H1 (cell line): ENCODE data around the gene DCXR. TPM values are rescaled to one million over a fixed set of nuclear protein-coding genes. Genes with fewer than 3 reads are reported as not detected.

ENCODE experiments used
- CTCF ChIA-PET: fragments of 300-600 bp; sonication (Branson Sonifier 250); formaldehyde crosslinking; loops from one replicate; lab custom pipeline; 2021; ENCODE audit not compliant: partially characterized antibody; lab: Charles Lee
- POLR2A ChIA-PET: fragments of 300-600 bp; sonication (Branson Sonifier 250); formaldehyde crosslinking; loops from one replicate; lab custom pipeline; 2021; ENCODE audit warnings: inconsistent platforms; ENCODE audit not compliant: partially characterized antibody; lab: Charles Lee
- DNase-seq, 2 experiments: peaks; one replicate each; pipeline versions ENCODE4 v3.0.0 to v3.0.0-alpha.2; 2010 to 2022; ENCODE audit warnings: low spot score in 2 of 2, low read depth in 1 of 2, mixed read lengths in 1 of 2
- FAIRE-seq: peaks from 2 replicates; lab custom pipeline; 2011; peaks lifted over from hg19 to GRCh38; lab: Jason Lieb, UNC
- H2AFZ ChIP-seq: 2 replicates; pipeline ENCODE4 v1.8.1; 2012; ENCODE audit warnings: low read length, inconsistent platforms
- H2AK5ac ChIP-seq: 2 replicates; pipeline ENCODE4 v1.6.1; 2013; ENCODE audit warnings: low read depth, low read length
- H2BK120ac ChIP-seq: replicated peaks from 2 replicates; pipeline ENCODE3; 2013; ENCODE audit warnings: low read depth, low read length, inconsistent platforms
- H2BK12ac ChIP-seq: 2 replicates; pipeline ENCODE4 v1.6.1; 2013; ENCODE audit warnings: low read depth, low read length
- H2BK15ac ChIP-seq: 2 replicates; pipeline ENCODE4 v1.6.1; 2013; ENCODE audit warnings: low read length
- H2BK20ac ChIP-seq: 2 replicates; pipeline ENCODE4 v1.6.1; 2013; ENCODE audit warnings: low read length
- H2BK5ac ChIP-seq: 2 replicates; pipeline ENCODE4 v1.6.1; 2013; ENCODE audit warnings: low read depth, low read length
- H3K14ac ChIP-seq: 2 replicates; pipeline ENCODE4 v1.6.1; 2013; ENCODE audit warnings: inconsistent platforms; ENCODE audit not compliant: insufficient read length
- H3K18ac ChIP-seq: 2 replicates; pipeline ENCODE4 v1.6.1; 2013; ENCODE audit warnings: low read length; ENCODE audit errors: extremely low read depth
- H3K23ac ChIP-seq: 2 replicates; pipeline ENCODE4 v1.6.1; 2013; ENCODE audit warnings: inconsistent platforms; ENCODE audit not compliant: insufficient read length
- H3K23me2 ChIP-seq: 2 replicates; pipeline ENCODE4 v1.6.1; 2013; ENCODE audit warnings: low read depth, low read length
- H3K27ac ChIP-seq: 2 replicates; pipeline ENCODE4 v1.6.1; 2011; ENCODE audit warnings: low read depth, low read length, inconsistent platforms
- H3K27me3 ChIP-seq, 4 experiments: replicated peaks in 1 of 4; 1 replicate in 1 of 4; 2 replicates in 3 of 4; pipeline versions ENCODE4 v1.6.1 to v1.8.1; 2011 to 2013; ENCODE audit warnings: low read length in 3 of 4, mild to moderate bottlenecking in 3 of 4, inconsistent platforms in 2 of 4, mixed read lengths in 2 of 4, moderate library complexity in 1 of 4; ENCODE audit not compliant: control insufficient read depth in 3 of 4, insufficient read depth in 3 of 4; ENCODE audit errors: extremely low read depth in 1 of 4
- H3K36me3 ChIP-seq, 4 experiments: 2 replicates each; pipeline versions ENCODE4 v1.6.1 to v1.8.1; 2011 to 2013; ENCODE audit warnings: mild to moderate bottlenecking in 4 of 4, low read length in 3 of 4, moderate library complexity in 2 of 4, control low read depth in 1 of 4, inconsistent platforms in 1 of 4; ENCODE audit not compliant: insufficient read depth in 4 of 4, control insufficient read depth in 2 of 4
- H3K4ac ChIP-seq: replicated peaks from 2 replicates; pipeline ENCODE3; 2013; ENCODE audit warnings: low read length, low read depth, mixed read lengths, inconsistent platforms; ENCODE audit not compliant: insufficient read length
- H3K4me1 ChIP-seq, 4 experiments: replicated peaks in 1 of 4; 1 replicate in 1 of 4; 2 replicates in 3 of 4; pipeline versions ENCODE4 v1.6.1 to v1.8.1; 2011 to 2013; ENCODE audit warnings: low read length in 3 of 4, inconsistent platforms in 2 of 4, mixed read lengths in 1 of 4; ENCODE audit not compliant: insufficient read depth in 4 of 4, control insufficient read depth in 3 of 4
- H3K4me2 ChIP-seq, 2 experiments: 2 replicates each; pipeline versions ENCODE4 v1.6.1 to v1.8.1; 2011 to 2013; ENCODE audit warnings: low read depth in 2 of 2, low read length in 2 of 2, control low read depth in 1 of 2, inconsistent platforms in 1 of 2, mild to moderate bottlenecking in 1 of 2; ENCODE audit not compliant: insufficient read depth in 1 of 2
- H3K4me3 ChIP-seq, 4 experiments: fragments of 200-600, 300-600 bp in 1 of 4; sonication (generic), shearing (Covaris generic), sonication (Bioruptor Twin) in 1 of 4; 2 replicates each; pipeline versions ENCODE4 v1.5.1 to v1.8.1; 2011 to 2016; ENCODE audit warnings: low read length in 4 of 4, low read depth in 3 of 4, control low read depth in 2 of 4, inconsistent platforms in 2 of 4, mild to moderate bottlenecking in 2 of 4, mixed read lengths in 1 of 4, moderate library complexity in 1 of 4; ENCODE audit not compliant: insufficient read depth in 2 of 4; ENCODE audit errors: extremely low read depth in 1 of 4
- H3K56ac ChIP-seq: replicated peaks from 2 replicates; pipeline ENCODE3; 2013; ENCODE audit warnings: low read depth, mild to moderate bottlenecking, mixed read lengths, low read length, inconsistent platforms; ENCODE audit not compliant: insufficient read length
- H3K79me1 ChIP-seq: 2 replicates; pipeline ENCODE4 v1.6.1; 2013; ENCODE audit warnings: low read depth, low read length, control low read depth
- H3K79me2 ChIP-seq, 2 experiments: 2 replicates each; pipeline versions ENCODE4 v1.6.1 to v1.8.1; 2012 to 2013; ENCODE audit warnings: low read length in 2 of 2, mild to moderate bottlenecking in 2 of 2, inconsistent platforms in 1 of 2; ENCODE audit not compliant: insufficient read depth in 2 of 2, control insufficient read depth in 1 of 2
- H3K9ac ChIP-seq, 4 experiments: replicated peaks in 1 of 4; 1 replicate in 1 of 4; 2 replicates in 3 of 4; pipeline versions ENCODE4 v1.6.1 to v1.8.1; 2011 to 2013; ENCODE audit warnings: low read depth in 3 of 4, low read length in 3 of 4, control low read depth in 2 of 4, mild to moderate bottlenecking in 2 of 4, moderate library complexity in 2 of 4, inconsistent platforms in 1 of 4; ENCODE audit errors: extremely low read depth in 1 of 4
- H3K9me3 ChIP-seq, 2 experiments: 2 replicates each; pipeline versions ENCODE4 v1.6.1 to v1.8.1; 2012 to 2013; ENCODE audit warnings: mild to moderate bottlenecking in 2 of 2, moderate library complexity in 2 of 2, control low read depth in 1 of 2, inconsistent platforms in 1 of 2, low read depth in 1 of 2, low read length in 1 of 2, mixed read lengths in 1 of 2; ENCODE audit not compliant: insufficient read depth in 2 of 2
- H4K20me1 ChIP-seq, 2 experiments: replicated peaks in 1 of 2; 2 replicates each; pipeline versions ENCODE3 to v1.8.1; 2011 to 2013; ENCODE audit warnings: inconsistent platforms in 2 of 2, low read length in 2 of 2, mild to moderate bottlenecking in 1 of 2; ENCODE audit not compliant: insufficient read depth in 2 of 2, control insufficient read depth in 1 of 2
- H4K5ac ChIP-seq: 2 replicates; pipeline ENCODE4 v1.6.1; 2013; ENCODE audit warnings: low read length, low read depth, mixed read lengths, inconsistent platforms; ENCODE audit not compliant: insufficient read length
- H4K8ac ChIP-seq: 2 replicates; pipeline ENCODE4 v1.8.0; 2013; ENCODE audit warnings: mild to moderate bottlenecking, moderate library complexity, low read length, inconsistent platforms; ENCODE audit not compliant: insufficient read depth; ENCODE audit errors: extremely low read depth
- H4K91ac ChIP-seq: replicated peaks from 2 replicates; pipeline ENCODE3; 2013; ENCODE audit warnings: low read length, mixed read lengths, inconsistent platforms; ENCODE audit not compliant: insufficient read length
- CHD1 ChIP-seq: IDR thresholded peaks from 2 replicates; pipeline ENCODE4 v1.6.1; 2012; ENCODE audit warnings: low read depth, low read length, improper control_type of control experiment
- CREB1 ChIP-seq: IDR thresholded peaks from 2 replicates; pipeline ENCODE4 v1.6.1; 2012; ENCODE audit warnings: inconsistent platforms
- EP300 ChIP-seq, 2 experiments: IDR thresholded peaks; 1 replicate in 1 of 2; 2 replicates in 1 of 2; pipeline ENCODE4 v1.6.1; 2011 to 2012; ENCODE audit warnings: low read depth in 2 of 2, low read length in 2 of 2, mild to moderate bottlenecking in 2 of 2, borderline replicate concordance in 1 of 2, inconsistent platforms in 1 of 2, moderate library complexity in 1 of 2
- GTF2F1 ChIP-seq: IDR thresholded peaks from 2 replicates; pipeline ENCODE4 v1.6.1; 2012; ENCODE audit warnings: low read depth, low read length, improper control_type of control experiment, borderline replicate concordance
- JUND ChIP-seq: IDR thresholded peaks from 2 replicates; pipeline ENCODE4 v1.6.1; 2011; ENCODE audit warnings: mild to moderate bottlenecking, improper control_type of control experiment, low read length
- RAD21 ChIP-seq, 2 experiments: IDR thresholded peaks in 1 of 2; conservative IDR thresholded peaks in 1 of 2; 2 replicates each; pipeline ENCODE4 v1.6.1; 2011; ENCODE audit warnings: low read depth in 2 of 2, low read length in 2 of 2, improper control_type of control experiment in 1 of 2, inconsistent platforms in 1 of 2, mild to moderate bottlenecking in 1 of 2, moderate library complexity in 1 of 2
- SIX5 ChIP-seq: IDR thresholded peaks from 2 replicates; pipeline ENCODE4 v1.6.1; 2011; ENCODE audit warnings: mild to moderate bottlenecking, low read depth, low read length
- SP1 ChIP-seq: IDR thresholded peaks from 2 replicates; pipeline ENCODE4 v1.6.1; 2011; ENCODE audit warnings: low read depth, low read length
- TEAD4 ChIP-seq: IDR thresholded peaks from 2 replicates; pipeline ENCODE4 v1.6.1; 2012; ENCODE audit warnings: low read depth, low read length, inconsistent platforms, mixed read lengths
- ZNF274 ChIP-seq: IDR thresholded peaks from 2 replicates; pipeline ENCODE4 v1.7.0; 2012; ENCODE audit warnings: low read length, borderline replicate concordance; ENCODE audit errors: extremely low read depth
- WGBS, 2 experiments: shearing (Covaris generic) in 1 of 2; methylation state at CpG; one replicate each; pipeline versions ENCODE4 v1.1.6 to v1.1.7; 2013 to 2015; ENCODE audit warnings: low lambda C conversion rate in 2 of 2, mixed read lengths in 2 of 2, inconsistent platforms in 1 of 2, low coverage in 1 of 2, missing lambda C conversion rate in 1 of 2; ENCODE audit not compliant: insufficient replicate concordance in 2 of 2, insufficient coverage in 1 of 2, insufficient read length in 1 of 2; ENCODE audit errors: extremely low coverage in 1 of 2, missing lambda C conversion rate in 1 of 2; 5-methylcytosine and 5-hydroxymethylcytosine counted together
- polyA plus RNA-seq, 7 experiments: library from polyadenylated mRNA; depleted of rRNA in 3 of 7; stranded (reverse) in 5 of 7; unstranded in 2 of 7; fragments of >200 nt in 5 of 7; fragments of 200-250 nt in 2 of 7; gene quantifications; 1 replicate in 5 of 7; 2 replicates in 1 of 7; 4 replicates in 1 of 7; pipeline versions ENCODE4 v1.2.1 to v1.2.3, GENCODE V29; 2011 to 2013; ENCODE audit warnings: missing spikeins in 2 of 7, mixed read lengths in 2 of 7
- total RNA-seq: library from RNA; stranded (reverse); fragmentation: NEBNext Ultra II Directional; extraction: Animal tissue kit (Norgen Biotek cat#: 25700); gene quantifications from 2 replicates; pipeline ENCODE4 v1.2.1, GENCODE V29; 2021
- TF ChIP-seq, protein P1 (sequence below): IDR thresholded peaks from 2 replicates; pipeline ENCODE4 v1.6.1; 2012; ENCODE audit warnings: low read length, inconsistent platforms

DCXR gene
- total and polyA plus RNA-seq, 2 of the 8 experiments (the other 6 are each of a cell fraction or from before 2014, with no cell fraction given): 96.3 to 212 TPM

DNA sequence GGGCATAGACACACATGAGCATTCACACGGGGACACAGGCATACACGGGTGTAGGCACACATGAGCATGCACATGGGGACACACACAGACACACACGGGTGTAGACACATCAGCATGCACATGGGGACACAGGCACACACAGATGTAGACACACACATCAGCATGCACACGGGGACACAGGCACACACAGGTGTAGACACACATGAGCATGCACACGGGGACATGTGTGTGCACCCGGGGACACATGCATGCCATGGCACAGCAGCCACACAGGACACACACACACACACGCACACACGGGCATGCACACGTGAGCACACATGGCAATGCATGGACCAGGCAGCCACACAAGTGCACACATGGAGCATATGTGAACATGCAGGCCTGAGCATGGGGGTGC is 5.2 kb upstream of the DCXR start:
- peak overlapping the region; percentile 3 for H2BK15ac ChIP-seq
- H3K4me1 ChIP-seq: peaks cover 1 to 15% (median 7%) of the 10 kb centered on the region in 4 experiments; a peak in 5 of 7 replicates
- 0 out of 2 replicates have a peak, but pooled peaks cover 3% of the 10 kb centered on the region for H3K23me2 ChIP-seq
- H4K8ac ChIP-seq: 0 out of 2 replicates have a peak overlapping the region, but pooled peaks have one; percentile 35
- H3K9me3 ChIP-seq: no peaks in the 10 kb centered on the region
- peak overlapping the region; percentile 97 for H3K4ac ChIP-seq
- H4K20me1 ChIP-seq: peaks cover 0 to 6% of the 10 kb centered on the region in 2 experiments
- H3K18ac ChIP-seq: no peak overlapping the region
- H3K56ac ChIP-seq: no peak overlapping the region
- H3K9ac ChIP-seq: 0 out of 7 replicates have a peak overlapping the region, but pooled peaks of 1 of the 4 experiments have one; percentile 17
- H3K27ac ChIP-seq: no peak overlapping the region
- no peak overlapping the region for H3K4me2 ChIP-seq
- peak overlapping the region; percentile 84 for H2BK20ac ChIP-seq
- no peak overlapping the region for H3K14ac ChIP-seq
- no peaks in the 10 kb centered on the region for H3K79me1 ChIP-seq
- no peak overlapping the region for H3K4me3 ChIP-seq
- no peaks in the 10 kb centered on the region for H3K79me2 ChIP-seq
- H2BK5ac ChIP-seq: peak overlapping the region; percentile 55
- DNase-seq: no peak
- no peak overlapping the region for H2AFZ ChIP-seq
- FAIRE-seq: no peak
- peaks cover 0 to 4% (median 0%) of the 10 kb centered on the region in 4 experiments; a peak in 1 of 7 replicates for H3K27me3 ChIP-seq
- H4K91ac ChIP-seq: peak overlapping the region; percentile 96
- CTCF ChIA-PET: interaction anchor here (1.0 to 2.7 kb wide), 3 partner anchors 13 to 23 kb away, joined by 3 to 28 read pairs (median 7); no protein-coding TSS in a partner anchor
- POLR2A ChIA-PET: interaction anchor here (0.9 to 1.5 kb wide), 12 partner anchors 9 to 173 kb away, joined by 3 to 10 read pairs (median 3); partner anchors contain the start of genes CENPX, GPS1, LRRC45 and RAC3
- 93% methylated on average over 9 of the region's 9 CpGs; no CpG with 5 or more reads in 1 of the 2 experiments for WGBS, 2 experiments
- peak overlapping the region; percentile 97; the same call in 1 of the 2 replicates for H2BK12ac ChIP-seq
- no peak overlapping the region for H4K5ac ChIP-seq
- no peak overlapping the region for H3K23ac ChIP-seq
- H2AK5ac ChIP-seq: peak overlapping the region; percentile 93
- peaks cover 0 to 4% (median 0%) of the 10 kb centered on the region in 4 experiments; a peak in 2 of 8 replicates for H3K36me3 ChIP-seq
- H2BK120ac ChIP-seq: no peak overlapping the region
- TF ChIP-seq TEAD4 (no peak), SP1 (no peak), CHD1 (no peak), JUND (no peak), RAD21 (IDR thresholded peaks at IDR 0.05 in 1 of 2, conservative IDR thresholded peaks at IDR 0.05 in 1 of 2; ENCODE audit: low read depth in 2 of 2, low read length in 2 of 2) (no peak), CREB1 (no peak), SIX5 (no peak), EP300 (IDR thresholded peaks at IDR 0.05; ENCODE audit: borderline replicate concordance in 1 of 2, low read depth in 2 of 2, low read length in 2 of 2) (no peak), GTF2F1 (no peak), ZNF274 (no peak)
- TF ChIP-seq, protein P1, sequence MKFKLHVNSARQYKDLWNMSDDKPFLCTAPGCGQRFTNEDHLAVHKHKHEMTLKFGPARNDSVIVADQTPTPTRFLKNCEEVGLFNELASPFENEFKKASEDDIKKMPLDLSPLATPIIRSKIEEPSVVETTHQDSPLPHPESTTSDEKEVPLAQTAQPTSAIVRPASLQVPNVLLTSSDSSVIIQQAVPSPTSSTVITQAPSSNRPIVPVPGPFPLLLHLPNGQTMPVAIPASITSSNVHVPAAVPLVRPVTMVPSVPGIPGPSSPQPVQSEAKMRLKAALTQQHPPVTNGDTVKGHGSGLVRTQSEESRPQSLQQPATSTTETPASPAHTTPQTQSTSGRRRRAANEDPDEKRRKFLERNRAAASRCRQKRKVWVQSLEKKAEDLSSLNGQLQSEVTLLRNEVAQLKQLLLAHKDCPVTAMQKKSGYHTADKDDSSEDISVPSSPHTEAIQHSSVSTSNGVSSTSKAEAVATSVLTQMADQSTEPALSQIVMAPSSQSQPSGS: no peak
